Left cardiac atrium (tissue), 4 donors: ENCODE measurements around the gene UPF2. TPM values are rescaled to one million over a fixed set of nuclear protein-coding genes. Genes with fewer than 3 reads are reported as not detected.
"Not testable (repeated sequence)": the region's sequence is repeated elsewhere in the genome, so short reads cannot be mapped to it uniquely, and the experiment has no call there.

ENCODE experiments used
- ATAC-seq, 2 donors: fragments of 200-7000 bp; cut with Tn5 transposase; one replicate each; pipeline ENCODE4 v1.9.1; 2020; ENCODE audit warnings: mild to moderate bottlenecking in 2 of 2, moderate library complexity in 2 of 2
- DNase-seq: peaks from one replicate; pipeline ENCODE4 v3.0.0-alpha.2; 2020
- intact Hi-C, 2 donors: fragments of 100-400 bp; cut with DNase I; formaldehyde crosslinking; loops; one replicate each; pipeline versions ENCODE4 v1.14.1 to v1.15.1; 2022 to 2023
- total RNA-seq, 2 donors: library from RNA; stranded (reverse); fragmentation: NEBNext Ultra II Directional; extraction: Animal tissue kit (Norgen Biotek cat#: 25700); gene quantifications; one replicate each; pipeline ENCODE4 v1.2.1, GENCODE V29; 2021
- donor health status: DM: no; HTN: yes; CAD: no.
- donor health status: DM: no; HTN: yes; CAD: no; lungs with severe emphysema.
- donor health status: DM: yes; HTN: yes; CAD: no.
- donor health status: Dilated cardiomyopathy.

Gene UPF2
- total RNA-seq, 2 donors from 2014 or later: 13.7 to 16.9 TPM

DNA sequence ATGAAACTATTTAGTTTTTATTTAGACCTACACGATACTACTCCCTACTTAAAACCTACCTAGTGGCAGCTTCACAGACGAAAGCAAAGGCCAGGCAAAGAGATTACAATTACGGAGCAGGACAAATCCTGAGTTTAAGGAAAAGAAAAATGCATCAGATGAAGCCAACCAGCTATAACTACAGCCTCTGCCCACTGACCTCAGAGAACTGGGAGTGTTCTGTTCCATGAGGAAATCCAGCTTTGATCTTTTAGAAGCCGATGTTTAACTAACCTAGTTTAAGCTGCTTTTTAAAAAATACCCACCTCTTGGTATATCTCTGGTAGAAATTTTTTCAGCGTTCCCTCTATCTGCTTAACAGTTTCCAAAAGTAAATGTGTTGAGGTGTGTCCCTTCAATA, 3.0 kb upstream of the UPF2 start:
- intact Hi-C loops: no loop called here
- no peak for ATAC-seq

DNA sequence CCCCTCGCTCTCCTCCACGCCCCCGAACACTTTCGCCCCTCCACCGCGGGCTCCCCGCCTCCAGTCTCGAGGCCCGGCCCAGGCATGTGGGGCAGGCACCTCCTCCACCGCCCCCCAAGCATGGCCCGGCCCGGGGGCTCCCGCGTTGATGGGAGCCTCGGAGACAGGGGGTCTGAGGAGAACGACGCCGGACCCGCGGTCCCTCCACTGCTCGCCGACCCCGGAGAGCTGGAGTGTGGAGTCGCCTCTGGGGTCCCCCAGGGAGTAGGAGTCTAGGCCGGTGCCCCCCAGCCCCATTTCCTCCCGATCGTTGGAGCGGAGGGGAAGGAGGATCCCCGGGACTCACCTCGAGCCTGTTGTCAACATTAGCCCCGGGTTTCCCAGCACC, 206 bp downstream of the UPF2 start:
- intact Hi-C loops: loop anchor here in 1 of 2 donors (2.0 kb wide), 1 partner anchor 26 kb away; the partner anchor contains the start of gene DHTKD1
- ATAC-seq: peak; percentile 28 to 52
- DNase-seq: peak; percentile 61

More for the DNA sequence above, 3.0 kb upstream of the UPF2 start:
- DNase-seq: no peak

DNA sequence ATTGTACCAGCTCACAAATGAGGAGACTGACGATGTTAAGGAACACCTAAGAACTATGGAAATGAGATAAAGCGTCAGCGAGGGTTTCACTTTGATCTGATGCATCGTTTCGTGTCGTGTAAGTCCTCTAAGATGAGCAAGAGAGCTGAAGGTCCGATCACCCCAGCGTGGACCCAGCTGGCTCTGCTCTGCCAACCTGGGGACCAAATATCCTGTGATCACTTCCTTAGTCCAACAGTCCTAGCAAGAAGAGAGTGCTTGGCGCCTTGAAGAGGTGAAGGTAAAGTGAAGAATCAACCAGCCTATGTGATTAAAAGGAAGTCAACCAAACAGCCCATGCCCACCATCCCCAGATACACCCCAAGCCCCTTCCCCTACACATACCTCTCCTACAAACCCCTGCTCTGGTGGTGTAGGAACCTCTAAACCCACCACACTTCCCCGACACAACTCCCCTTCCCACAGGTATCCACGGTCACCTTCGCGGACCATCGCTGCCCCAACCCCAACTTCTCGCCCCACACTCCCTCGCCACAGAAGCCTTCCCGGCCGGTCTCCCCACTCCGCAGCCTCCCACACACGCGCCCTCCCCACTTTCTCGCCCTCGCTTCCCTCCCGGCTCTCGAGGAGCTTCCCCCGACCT, 722 bp downstream of the UPF2 start:
- intact Hi-C loops: loop anchor here in 1 of 2 donors (2.0 kb wide), 1 partner anchor 27 kb away; the partner anchor contains the start of gene DHTKD1
- DNase-seq (no peak), ATAC-seq (no peak)

DNA sequence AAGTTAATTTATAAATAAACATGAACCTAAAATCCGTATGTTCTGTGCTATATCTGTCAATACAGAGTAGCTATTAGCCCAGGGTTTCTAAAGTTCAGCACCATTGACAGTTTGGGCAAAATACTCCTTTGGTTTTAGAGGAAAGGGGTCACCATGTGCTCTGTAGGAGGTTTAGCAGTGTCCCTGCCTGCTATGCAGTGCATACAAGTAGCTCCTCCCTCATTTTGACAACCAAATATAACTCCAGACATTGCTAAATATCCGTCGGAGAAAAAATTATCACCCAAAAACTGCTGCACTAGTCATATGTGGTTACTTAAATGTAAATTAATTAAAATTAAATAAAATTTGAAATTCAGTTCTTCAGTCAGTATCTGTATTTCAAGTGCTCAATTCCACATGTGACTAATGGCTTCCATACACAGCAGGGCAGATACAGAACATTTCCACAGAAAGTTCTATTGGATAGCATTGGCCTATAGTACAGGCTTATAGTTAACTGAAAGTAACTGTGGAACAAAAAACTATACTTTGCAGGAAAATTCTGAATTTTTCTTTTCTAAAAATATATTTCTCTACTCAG, 6.4 kb downstream of the UPF2 start:
- ATAC-seq: no peak
- intact Hi-C loops: no loop called here

GRCh38 chr10:12031404-12031803, 11.2 kb downstream of the UPF2 start:
- no peak for ATAC-seq
- intact Hi-C loops: no loop called here
- DNase-seq: no peak

More for the DNA sequence above, 6.4 kb downstream of the UPF2 start:
- DNase-seq: no peak

DNA sequence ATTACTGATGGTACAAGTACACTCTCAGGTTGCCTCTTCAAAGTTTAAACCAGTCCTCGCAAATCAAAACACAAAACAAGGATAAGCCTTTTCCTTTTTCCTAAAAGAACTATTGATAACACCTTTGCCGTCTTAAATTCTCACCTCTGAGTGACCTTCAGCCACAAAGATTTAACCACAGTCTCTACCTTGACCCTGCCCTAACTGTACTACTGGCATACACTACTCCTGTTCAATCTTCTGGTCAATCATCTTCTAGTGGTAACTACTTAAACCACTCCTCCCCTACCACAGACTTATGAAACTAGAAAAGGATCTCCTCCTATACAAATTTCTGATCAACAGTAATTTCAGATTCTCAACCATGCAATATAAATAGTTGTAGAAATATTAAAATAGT, 15.1 kb downstream of the UPF2 start:
- ATAC-seq: no peak
- no peak for DNase-seq
- intact Hi-C loops: no loop called here

DNA sequence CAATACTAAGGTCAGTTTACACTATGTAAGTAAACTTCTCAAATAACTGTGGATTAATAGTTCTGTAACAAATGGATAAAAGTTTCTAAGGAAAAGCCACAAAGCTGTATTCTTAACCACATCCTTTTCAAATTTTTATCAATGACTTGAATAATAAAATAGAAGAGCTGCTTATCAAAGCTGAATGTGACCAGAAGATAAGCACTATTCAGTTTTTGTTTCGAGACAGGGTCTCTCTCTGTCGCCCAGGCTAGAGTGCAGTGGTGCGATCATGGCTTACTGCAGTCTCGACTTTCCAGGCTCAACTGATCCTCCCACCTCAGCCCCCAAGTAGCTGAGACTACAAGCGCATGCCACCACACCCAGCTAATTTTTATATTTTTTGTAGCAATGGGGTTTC, 17.0 kb downstream of the UPF2 start:
- intact Hi-C loops: no loop called here
- ATAC-seq: no peak
- DNase-seq: no peak

DNA sequence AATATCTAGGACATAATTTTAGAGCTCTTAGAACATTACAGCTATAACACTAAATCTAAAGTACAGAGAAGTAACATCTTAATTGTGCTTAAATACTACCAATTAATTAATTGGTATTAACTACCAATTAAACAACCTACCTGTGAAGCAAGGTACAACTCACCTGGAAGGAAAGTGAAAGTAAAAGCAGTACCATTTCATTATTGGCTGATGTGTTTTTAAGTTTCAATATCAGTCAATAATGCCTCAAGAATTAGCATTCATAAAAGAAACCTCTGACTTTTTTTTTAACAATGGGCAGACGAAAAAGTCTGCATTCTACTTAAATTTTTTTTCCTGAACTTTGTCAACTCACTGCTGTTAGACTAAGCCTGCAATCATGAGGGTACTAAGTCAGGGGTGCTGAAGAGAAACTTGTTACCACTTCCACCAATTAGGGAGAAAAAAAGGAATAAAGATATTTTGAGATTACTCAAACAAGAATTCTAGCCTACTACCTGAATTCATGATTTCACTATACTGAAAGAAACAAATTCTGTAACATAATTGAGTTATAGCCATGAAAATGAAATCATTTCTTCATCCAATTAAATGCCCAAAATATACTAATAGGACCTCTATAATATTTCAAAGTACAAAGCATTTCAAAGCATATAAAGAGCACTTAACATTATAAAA, 19.9 kb downstream of the UPF2 start:
- ATAC-seq: no peak
- intact Hi-C loops: no loop called here
- no peak for DNase-seq

DNA sequence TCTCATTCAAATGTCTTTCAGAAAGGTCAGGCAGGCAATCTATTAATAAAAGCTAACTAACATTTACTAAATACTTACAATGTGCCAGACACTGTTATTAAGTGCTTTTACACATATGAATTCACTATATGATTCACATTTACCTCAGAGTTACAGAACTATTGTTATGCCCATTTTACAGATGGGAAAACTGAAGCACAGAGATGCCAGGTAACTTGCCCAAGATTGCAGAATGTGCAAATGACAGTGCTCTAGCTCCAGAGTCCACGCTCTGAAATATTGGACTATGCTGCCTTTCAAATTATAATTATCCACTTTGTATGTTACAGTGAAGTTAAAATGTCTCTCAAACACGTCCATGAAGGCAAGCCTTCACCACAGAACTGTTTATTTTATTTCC, 22.0 kb downstream of the UPF2 start:
- no peak for ATAC-seq
- no peak for DNase-seq
- intact Hi-C loops: no loop called here

DNA sequence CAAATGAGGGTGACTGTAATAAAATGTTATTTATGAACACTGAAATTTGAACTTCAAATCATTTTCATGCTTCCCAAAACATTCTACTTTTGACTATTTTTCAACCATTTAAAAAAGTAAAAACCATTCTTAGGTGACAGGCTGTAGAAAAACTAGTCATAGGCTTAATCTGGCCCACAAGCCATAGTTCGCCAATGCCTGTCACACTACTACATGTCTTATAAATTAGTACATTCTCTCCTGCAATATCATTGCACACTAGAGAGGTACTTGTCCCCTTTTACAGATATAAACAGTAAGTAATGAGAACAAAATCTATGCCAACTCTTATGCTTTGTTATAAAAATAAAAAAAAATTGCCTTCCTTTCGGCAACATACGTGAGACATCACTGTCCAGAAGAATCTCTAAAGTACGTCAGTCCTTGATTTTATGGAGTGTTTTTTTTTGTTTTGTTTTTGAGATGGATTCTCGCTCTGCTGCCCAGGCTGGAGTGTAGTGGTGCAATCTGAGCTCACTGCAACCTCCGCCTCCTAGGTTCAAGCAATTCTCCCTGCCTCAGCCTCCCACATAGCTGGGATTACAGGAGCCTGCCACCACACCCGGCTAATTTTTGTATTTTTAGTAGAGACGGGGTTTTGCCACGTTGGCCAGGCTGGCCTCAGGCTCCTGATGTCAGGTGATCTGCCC, 23.2 kb downstream of the UPF2 start:
- no peak for DNase-seq
- ATAC-seq: no peak
- intact Hi-C loops: no loop called here

DNA sequence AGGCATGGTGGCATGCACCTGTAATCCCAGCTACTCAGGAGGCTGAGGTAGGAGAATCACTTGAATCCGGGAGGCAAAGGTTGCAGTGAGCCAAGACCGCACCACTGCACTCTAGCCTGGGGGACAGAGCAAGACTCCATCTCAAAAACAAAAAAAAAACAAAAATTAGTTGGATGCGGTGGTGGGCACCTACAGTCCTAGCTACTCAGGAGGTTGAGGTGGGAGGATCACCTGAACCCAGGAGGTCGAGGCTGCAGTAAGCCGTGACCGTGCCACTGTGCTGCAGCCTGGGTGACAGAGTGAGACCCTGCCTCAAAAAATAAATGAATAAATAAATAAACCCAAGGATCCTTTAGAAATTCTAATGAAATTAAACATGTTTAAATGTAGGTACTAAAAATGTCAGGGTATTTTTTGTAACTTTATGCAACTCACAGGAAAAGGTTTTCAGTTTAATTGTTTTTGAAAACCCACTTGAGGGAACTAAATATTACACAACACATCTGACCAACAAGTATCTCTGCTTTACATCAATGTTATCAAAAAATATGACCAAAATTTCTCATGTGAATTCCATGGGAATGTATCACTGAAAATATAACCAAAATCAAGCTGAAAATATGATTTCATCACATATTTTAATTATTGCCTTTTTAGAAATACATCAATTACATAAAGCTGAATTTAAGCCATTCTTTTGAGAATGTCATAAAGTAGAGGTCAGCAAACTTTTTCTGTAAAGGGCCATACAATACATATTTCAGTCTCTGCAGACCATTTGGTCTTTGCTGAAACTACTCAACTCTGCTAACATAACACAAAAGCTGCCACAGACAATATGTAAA, 23.9 kb downstream of the UPF2 start:
- DNase-seq: no peak
- no peak for ATAC-seq
- intact Hi-C loops: no loop called here

- ATAC-seq (no peak), DNase-seq (no peak)
- intact Hi-C loops: no loop called here
These were observed 28.7 kb downstream of the UPF2 start for GRCh38 chr10:12013926-12014325.

- ATAC-seq, intact Hi-C loops, DNase-seq: not testable (repeated sequence)
These were observed 29.2 kb downstream of the UPF2 start for GRCh38 chr10:12013391-12013790.

DNA sequence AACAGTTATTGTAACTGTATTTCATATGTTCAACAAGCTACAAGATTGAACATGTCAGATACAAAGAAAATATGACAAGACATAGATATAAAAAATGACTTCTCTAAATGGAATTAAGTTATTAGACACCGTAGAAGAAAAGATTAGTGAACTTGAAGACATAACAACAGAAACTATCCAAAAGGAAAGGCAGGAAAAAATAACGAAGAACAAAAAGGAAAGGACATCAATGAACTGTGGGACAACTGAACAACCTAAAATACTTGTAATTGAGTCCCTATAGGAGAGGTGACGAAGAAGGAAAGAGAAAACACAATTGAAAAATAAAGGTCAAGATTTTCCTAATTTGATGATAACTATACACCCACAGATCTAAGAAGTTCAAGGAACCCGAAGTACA, 32.3 kb downstream of the UPF2 start:
- ATAC-seq (no peak), DNase-seq (no peak)
- intact Hi-C loops: no loop called here

DNA sequence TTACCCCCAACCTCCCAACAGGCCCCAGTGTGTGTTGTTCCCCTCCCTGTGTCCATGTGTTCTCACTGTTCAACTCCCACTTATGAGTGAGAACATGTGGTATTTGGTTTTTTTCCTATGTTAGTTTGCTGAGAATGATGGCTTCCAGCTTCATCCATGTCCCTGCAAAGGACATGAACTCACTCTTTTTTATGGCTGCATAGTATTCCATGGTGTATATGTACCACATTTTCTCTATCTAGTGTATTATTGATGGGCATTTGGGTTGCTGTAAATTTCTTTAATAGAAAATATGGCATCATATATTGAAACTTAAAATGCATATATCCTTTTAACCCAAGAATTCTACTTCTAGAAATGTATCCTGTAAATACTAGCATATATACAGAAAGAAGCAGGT, 33.8 kb downstream of the UPF2 start:
- intact Hi-C loops: not testable (repeated sequence)

GRCh38 chr10:12006671-12007070, 35.9 kb downstream of the UPF2 start:
- ATAC-seq (no peak), DNase-seq (no peak)
- intact Hi-C loops: no loop called here

More for the DNA sequence above, 33.8 kb downstream of the UPF2 start:
- not testable (repeated sequence) for ATAC-seq, DNase-seq

DNA sequence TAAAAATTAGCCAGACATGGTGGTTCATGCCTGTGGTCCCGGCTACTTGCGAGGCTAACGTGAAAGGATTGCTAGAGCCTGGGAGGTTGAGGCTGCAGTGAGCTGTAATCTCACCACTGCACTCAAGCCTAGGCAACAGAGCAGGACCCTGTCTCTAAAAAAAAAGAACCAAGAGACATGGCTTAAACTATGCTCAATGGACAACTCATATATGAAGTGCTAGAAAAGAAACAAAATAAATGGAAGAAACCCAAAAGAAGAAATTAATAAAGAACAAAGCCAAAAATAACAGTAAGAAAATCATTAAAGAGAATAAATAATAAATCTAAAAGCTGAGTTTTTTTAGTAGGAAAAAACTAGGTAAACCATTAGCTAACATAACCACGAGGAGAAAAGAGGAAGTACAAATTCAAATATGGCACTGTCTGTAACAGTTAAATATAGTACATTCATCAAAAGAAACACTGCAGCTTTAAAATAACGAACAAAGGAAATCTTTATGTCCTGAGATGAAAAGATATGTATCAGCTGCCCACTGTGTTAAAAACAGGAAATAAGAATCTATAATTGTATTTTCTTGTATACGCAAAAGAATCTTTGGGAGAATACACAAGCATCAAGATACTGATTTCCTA, 48.7 kb downstream of the UPF2 start:
- ATAC-seq: no peak
- intact Hi-C loops: no loop called here
- no peak for DNase-seq

GRCh38 chr10:11988924-11989323, 53.7 kb downstream of the UPF2 start:
- intact Hi-C loops: loop anchor here (5.0 to 10.0 kb wide), 2 partner anchors 207 to 474 kb away; no protein-coding TSS in a partner anchor
- ATAC-seq: no peak
- no peak for DNase-seq
